AG04450 (cell line): ENCODE results near the gene DNM3. TPM values are rescaled to one million over a fixed set of nuclear protein-coding genes. Genes with fewer than 3 reads are reported as not detected.

Source experiments
- CTCF ChIA-PET: fragments of 300-600, 350-600 bp; formaldehyde crosslinking; extraction: SDS; loops from one replicate; lab custom pipeline; 2022; ENCODE audit warnings: antibody characterized with exemption, inconsistent platforms; lab: Charles Lee
- POLR2A ChIA-PET: fragments of 350-600 bp; formaldehyde crosslinking; extraction: SDS; loops from one replicate; lab custom pipeline; 2021; ENCODE audit warnings: antibody characterized with exemption, inconsistent platforms; lab: Yijun Ruan, JAX
- DNase-seq: peaks from one replicate; pipeline ENCODE4 v3.0.0-alpha.2; 2011; ENCODE audit warnings: low read depth, low spot score
- H3K27ac ChIP-seq: one replicate; pipeline ENCODE4 v1.5.1; 2012; ENCODE audit warnings: low read depth, low read length, control low read depth
- H3K27me3 ChIP-seq: one replicate; pipeline ENCODE4 v1.6.0; 2012; ENCODE audit warnings: low read length; ENCODE audit not compliant: control insufficient read depth, insufficient read depth
- H3K4me3 ChIP-seq: 2 replicates; pipeline ENCODE4 v1.5.1; 2011; ENCODE audit warnings: mild to moderate bottlenecking, low read depth, low read length, control low read depth
- H3K9me3 ChIP-seq: 2 replicates; pipeline ENCODE4 v1.5.1; 2012; ENCODE audit warnings: low read length; ENCODE audit not compliant: control insufficient read depth, insufficient read depth
- CTCF ChIP-seq: IDR thresholded peaks from 2 replicates; pipeline ENCODE4 v1.5.1; 2011; ENCODE audit warnings: low read depth, low read length, control low read depth, inconsistent platforms
- polyA plus RNA-seq: library from polyadenylated mRNA; depleted of rRNA; stranded (reverse); fragments of >200 nt; gene quantifications from 2 replicates; pipeline ENCODE4 v1.2.3, GENCODE V29; 2011

Gene DNM3
- polyA plus RNA-seq, 1 experiment = 0.37 TPM

- H3K27ac ChIP-seq = no peak overlapping the region
- no peak overlapping the region for H3K4me3 ChIP-seq
- no peaks in the 10 kb centered on the region for H3K9me3 ChIP-seq
- CTCF ChIA-PET = interaction anchor here (0.9 kb wide), 1 partner anchor 339 kb away, joined by 3 read pairs; no protein-coding TSS in a partner anchor
- no peaks in the 10 kb centered on the region for H3K27me3 ChIP-seq
- POLR2A ChIA-PET = no interaction called here
- TF ChIP-seq CTCF = no peak
- DNase-seq = no peak
Observed at GRCh38 chr1:172341697-172342096, 500.4 kb downstream of the DNM3 start.

GRCh38 chr1:172342584-172343239 is 501.4 kb downstream of the DNM3 start:
- CTCF ChIA-PET = interaction anchor here (0.9 to 1.4 kb wide), 5 partner anchors 15 to 340 kb away, joined by 3 to 8 read pairs (median 4); no protein-coding TSS in a partner anchor
- Histone ChIP-seq H3K27me3 (no peaks in the 10 kb centered on the region), H3K27ac (peak overlapping the region; percentile 85), H3K9me3 (no peaks in the 10 kb centered on the region), H3K4me3 (no peak overlapping the region)
- POLR2A ChIA-PET = interaction anchor here (1.3 kb wide), 3 partner anchors 9 to 57 kb away, joined by 3 to 8 read pairs (median 4); no protein-coding TSS in a partner anchor
- TF ChIP-seq CTCF = no peak
- DNase-seq = no peak

- peak; percentile 69 for DNase-seq
- ChIA-PET CTCF (interaction anchor here (0.7 to 1.4 kb wide), 6 partner anchors 14 to 341 kb away, joined by 3 to 8 read pairs (median 4); no protein-coding TSS in a partner anchor), POLR2A (interaction anchor here (0.6 to 1.3 kb wide), 5 partner anchors 8 to 56 kb away, joined by 3 to 8 read pairs (median 4); no protein-coding TSS in a partner anchor)
- H3K9me3 ChIP-seq = no peaks in the 10 kb centered on the region
- H3K27ac ChIP-seq = peak overlapping the region; percentile 85
- no peak for TF ChIP-seq CTCF
- no peaks in the 10 kb centered on the region for H3K27me3 ChIP-seq
- peak overlapping the region; percentile 14 for H3K4me3 ChIP-seq
Observed at GRCh38 chr1:172343240-172344160, 502.2 kb downstream of the DNM3 start.

- no peak overlapping the region for H3K4me3 ChIP-seq
- no peak for TF ChIP-seq CTCF
- POLR2A ChIA-PET = interaction anchor here (1.1 kb wide), 1 partner anchor 15 kb away, joined by 4 read pairs; no protein-coding TSS in a partner anchor
- no peak overlapping the region for H3K27ac ChIP-seq
- no peaks in the 10 kb centered on the region for H3K27me3 ChIP-seq
- CTCF ChIA-PET = interaction anchor here (0.9 to 1.3 kb wide), 3 partner anchors 14 to 342 kb away, joined by 4 to 7 read pairs (median 6); no protein-coding TSS in a partner anchor
- no peaks in the 10 kb centered on the region for H3K9me3 ChIP-seq
- DNase-seq = no peak
Observed at GRCh38 chr1:172344444-172344843, 503.1 kb downstream of the DNM3 start.
